ENCODE measurements around the gene FAM171A2. TPM values are rescaled to one million over a fixed set of nuclear protein-coding genes. Genes with fewer than 3 reads are reported as not detected.

FAM171A2 gene
- total and polyA plus RNA-seq, 4 donors: 0.08 to 1.1 (median 0.18) TPM; not detected in 1

GRCh38 chr17:44361292-44362260 is 2.1 kb downstream of the FAM171A2 start:
- TF ChIP-seq GABPA (IDR thresholded peaks at IDR 0.05 in 1 of 2, conservative IDR thresholded peaks at IDR 0.05 in 1 of 2): no peak
- no peak for TF ChIP-seq EGR1 (IDR thresholded peaks at IDR 0.05; ENCODE audit: low read depth in 2 of 2)
- TF ChIP-seq, protein P1, sequence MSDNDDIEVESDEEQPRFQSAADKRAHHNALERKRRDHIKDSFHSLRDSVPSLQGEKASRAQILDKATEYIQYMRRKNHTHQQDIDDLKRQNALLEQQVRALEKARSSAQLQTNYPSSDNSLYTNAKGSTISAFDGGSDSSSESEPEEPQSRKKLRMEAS (IDR thresholded peaks at IDR 0.05): no peak
- TF ChIP-seq TAF1 (conservative IDR thresholded peaks at IDR 0.05): no peak
- no peak for TF ChIP-seq FOXA2 (IDR thresholded peaks at IDR 0.05)
- TF ChIP-seq ZBTB33 (IDR thresholded peaks at IDR 0.05): no peak
- no peak for TF ChIP-seq RXRA (IDR thresholded peaks at IDR 0.05)
- no peak for TF ChIP-seq HNF4A (conservative IDR thresholded peaks at IDR 0.05)
- TF ChIP-seq YY1 (IDR thresholded peaks at IDR 0.05): no peak
- no peak for TF ChIP-seq HNF4G (IDR thresholded peaks at IDR 0.05)
- TF ChIP-seq JUND (IDR thresholded peaks at IDR 0.05): no peak
- TF ChIP-seq NR2F2 (IDR thresholded peaks at IDR 0.05): no peak
- no peak overlapping the region for H3K4me3 ChIP-seq (ENCODE audit: low read depth in 1 of 3, low read length in 3 of 3)
- DNase-seq (ENCODE audit: low spot score): no peak

DNA sequence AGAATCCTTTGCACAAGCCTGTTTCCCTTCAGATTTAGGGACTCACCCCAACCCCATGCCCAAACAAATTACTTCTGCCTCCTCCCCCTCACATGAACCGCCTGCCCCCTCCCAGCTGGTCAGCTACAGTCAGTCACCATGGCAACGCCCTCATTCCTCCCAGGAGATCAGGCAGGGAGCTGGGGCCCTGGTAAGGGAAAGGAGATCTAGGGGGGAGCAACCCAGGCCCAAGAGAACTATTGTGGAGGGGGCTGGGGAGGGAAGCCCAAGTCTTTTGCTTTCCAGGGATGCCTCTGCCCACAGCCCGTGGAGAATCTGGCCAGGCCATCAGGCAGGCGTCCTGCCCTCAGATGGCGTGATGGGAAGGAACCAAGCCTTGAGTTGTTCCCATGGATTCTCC is 2.8 kb downstream of the FAM171A2 start:
- TF ChIP-seq NR2F2 (IDR thresholded peaks at IDR 0.05) (no peak), ATF3 (IDR thresholded peaks at IDR 0.05) (no peak), FOXA2 (IDR thresholded peaks at IDR 0.05) (no peak), EGR1 (IDR thresholded peaks at IDR 0.05; ENCODE audit: low read depth in 2 of 2) (no peak), RAD21 (IDR thresholded peaks at IDR 0.05) (no peak), SP1 (IDR thresholded peaks at IDR 0.05) (no peak), REST (IDR thresholded peaks at IDR 0.05) (no peak)
- 69% methylated on average over 5 of the region's 5 CpGs for WGBS
- no peaks in the 10 kb centered on the region for H3K36me3 ChIP-seq (ENCODE audit: control insufficient read depth in 4 of 4, insufficient read depth in 3 of 4, low read depth in 1 of 4, low read length in 3 of 4)
- H3K4me1 ChIP-seq (ENCODE audit: control insufficient read depth in 4 of 4, insufficient read depth in 4 of 4, low read length in 3 of 4): peaks cover 6 to 12% (median 8%) of the 10 kb centered on the region in 4 donors
- no peak for DNase-seq (ENCODE audit: low spot score)
- H3K27me3 ChIP-seq (ENCODE audit: control insufficient read depth in 4 of 4, insufficient read depth in 4 of 4, low read length in 3 of 4): no peaks in the 10 kb centered on the region
- no peak overlapping the region for H3K9ac ChIP-seq (ENCODE audit: low read depth in 1 of 2, low read length in 2 of 2)
- no peak overlapping the region for H3K27ac ChIP-seq (ENCODE audit: low read depth in 1 of 2, low read length in 2 of 2)
- H3K4me3 ChIP-seq (ENCODE audit: low read depth in 1 of 3, low read length in 3 of 3): no peak overlapping the region
- H3K9me3 ChIP-seq (ENCODE audit: control insufficient read depth in 4 of 4, low read length in 3 of 4): no peaks in the 10 kb centered on the region

More at GRCh38 chr17:44361292-44362260, 2.1 kb downstream of the FAM171A2 start:
- Histone ChIP-seq H3K9me3 (ENCODE audit: control insufficient read depth in 4 of 4, low read length in 3 of 4) (no peaks in the 10 kb centered on the region), H3K27ac (ENCODE audit: low read depth in 1 of 2, low read length in 2 of 2) (no peak overlapping the region), H3K9ac (ENCODE audit: low read depth in 1 of 2, low read length in 2 of 2) (no peak overlapping the region), H3K4me1 (ENCODE audit: control insufficient read depth in 4 of 4, insufficient read depth in 4 of 4, low read length in 3 of 4) (peaks cover 6 to 12% (median 8%) of the 10 kb centered on the region in 4 donors), H3K27me3 (ENCODE audit: control insufficient read depth in 4 of 4, insufficient read depth in 4 of 4, low read length in 3 of 4) (no peaks in the 10 kb centered on the region), H3K36me3 (ENCODE audit: control insufficient read depth in 4 of 4, insufficient read depth in 3 of 4, low read depth in 1 of 4, low read length in 3 of 4) (no peaks in the 10 kb centered on the region)
- WGBS: 63% methylated on average over 11 of the region's 11 CpGs
